K562 (cell line): ENCODE measurements around the gene FN3KRP. TPM values are rescaled to one million over a fixed set of nuclear protein-coding genes. Genes with fewer than 3 reads are reported as not detected.

Experiments
- ATAC-seq: fragments of 200-7000 bp; cut with Tn5 transposase; 3 replicates; pipeline ENCODE4 v1.9.1; 2020; ENCODE audit warnings: moderate library complexity
- BruUV-seq: library from RNA; stranded (reverse); fragments of 400-500 nt; replicated peaks from 2 replicates; lab custom pipeline; 2021; lab: Mats Ljungman, UMichigan
- CTCF ChIA-PET: fragments of 300-600 bp; formaldehyde crosslinking; extraction: SDS; loops from one replicate; lab custom pipeline; 2021; ENCODE audit warnings: low intra/inter-chr PET ratio; lab: Yijun Ruan, JAX
- POLR2A ChIA-PET: fragments of 300-600, 350-650 bp; sonication (Branson Sonifier 250); formaldehyde crosslinking; extraction: SDS; loops from one replicate; lab custom pipeline; 2021; ENCODE audit warnings: antibody characterized with exemption, inconsistent platforms; lab: Yijun Ruan, JAX
- DNase-seq, 4 experiments: peaks; one replicate each; pipeline versions ENCODE4 v3.0.0 to v3.0.0-alpha.2; 2011 to 2018; ENCODE audit warnings: low spot score in 3 of 4, mixed read lengths in 3 of 4; ENCODE audit errors: extremely low read depth in 1 of 4
- FAIRE-seq: peaks from 2 replicates; lab custom pipeline; 2011; peaks lifted over from hg19 to GRCh38; lab: Jason Lieb, UNC
- H2AFZ ChIP-seq: 2 replicates; pipeline ENCODE4 v1.6.0; 2011; ENCODE audit warnings: low read depth, low read length, control low read depth, inconsistent platforms
- H3K27ac ChIP-seq: fragments of 200-600 bp; 3 replicates; pipeline ENCODE4 v1.8.0; 2011; ENCODE audit warnings: low read depth, mild to moderate bottlenecking, control low read depth, inconsistent platforms, low read length, moderate library complexity, mixed read lengths; ENCODE audit errors: extremely low read depth
- H3K27me3 ChIP-seq, 2 experiments: fragments of 300-600 bp in 1 of 2; 2 replicates in 1 of 2; 3 replicates in 1 of 2; pipeline versions ENCODE4 v1.6.0 to v1.8.0; 2011; ENCODE audit warnings: inconsistent platforms in 2 of 2, low read length in 2 of 2, mild to moderate bottlenecking in 1 of 2, mixed read lengths in 1 of 2, moderate library complexity in 1 of 2; ENCODE audit not compliant: control insufficient read depth in 2 of 2, insufficient read depth in 2 of 2
- H3K36me3 ChIP-seq: fragments of 300-600 bp; 3 replicates; pipeline ENCODE4 v1.8.0; 2011; ENCODE audit warnings: mild to moderate bottlenecking, low read length, inconsistent platforms; ENCODE audit not compliant: control insufficient read depth, insufficient read depth
- H3K4me1 ChIP-seq, 2 experiments: fragments of 200-600 bp in 1 of 2; replicated peaks in 1 of 2; 2 replicates in 1 of 2; 3 replicates in 1 of 2; pipeline versions ENCODE4 v1.5.1 to v1.8.0; 2011; ENCODE audit warnings: inconsistent platforms in 2 of 2, low read length in 2 of 2, mild to moderate bottlenecking in 1 of 2, mixed read lengths in 1 of 2, moderate library complexity in 1 of 2; ENCODE audit not compliant: control insufficient read depth in 2 of 2, insufficient read depth in 2 of 2
- H3K4me2 ChIP-seq: 2 replicates; pipeline ENCODE4 v1.6.1; 2011; ENCODE audit warnings: low read length, control low read depth, inconsistent platforms, mixed read lengths; ENCODE audit not compliant: insufficient read depth
- H3K4me3 ChIP-seq: fragments of 200-600 bp; sonication (generic), shearing (Covaris generic); 2 replicates; pipeline ENCODE4 v1.5.1; 2016; ENCODE audit warnings: control low read depth, inconsistent platforms
- H3K79me2 ChIP-seq: fragments of 200-600 bp; 3 replicates; pipeline ENCODE4 v1.8.0; 2011; ENCODE audit warnings: low read length, inconsistent platforms; ENCODE audit not compliant: control insufficient read depth, insufficient read depth
- H3K9ac ChIP-seq, 2 experiments: 2 replicates each; pipeline versions ENCODE4 v1.6.0 to v1.6.1; 2011; ENCODE audit warnings: low read depth in 2 of 2, low read length in 2 of 2, control low read depth in 1 of 2, inconsistent platforms in 1 of 2, mild to moderate bottlenecking in 1 of 2, mixed read lengths in 1 of 2; ENCODE audit not compliant: insufficient read depth in 1 of 2
- H3K9me1 ChIP-seq: one replicate; pipeline ENCODE4 v1.6.0; 2011; ENCODE audit warnings: inconsistent platforms, mild to moderate bottlenecking, low read length, moderate library complexity; ENCODE audit not compliant: control insufficient read depth, insufficient read depth
- H3K9me3 ChIP-seq: replicated peaks from 2 replicates; pipeline ENCODE4 v1.5.1; 2011; ENCODE audit warnings: low read depth, low read length, inconsistent platforms; ENCODE audit not compliant: control insufficient read depth, insufficient read depth
- H4K20me1 ChIP-seq: replicated peaks from 2 replicates; pipeline ENCODE4 v1.6.1; 2011; ENCODE audit warnings: low read length, inconsistent platforms, mixed read lengths; ENCODE audit not compliant: control insufficient read depth, insufficient read depth
- E2F3 ChIP-seq: fragments of 250-450 bp; sonication (Bioruptor Pico); IDR thresholded peaks from 2 replicates; pipeline ENCODE4 v1.4.0; 2020; ENCODE audit warnings: mild to moderate bottlenecking
- EP300 ChIP-seq: IDR thresholded peaks from 2 replicates; pipeline ENCODE4 v1.6.1; 2012; ENCODE audit warnings: low read length, improper control_type of control experiment
- FOXP1 ChIP-seq: sonication (generic); formaldehyde crosslinking; IDR thresholded peaks from 2 replicates; pipeline ENCODE4 v1.8.0; 2022; ENCODE audit warnings: mild to moderate bottlenecking, missing genetic modification reagents
- KDM4B ChIP-seq, 2 experiments: fragments of 450-650 bp in 1 of 2; sonication (generic) in 1 of 2; IDR thresholded peaks; 2 replicates each; pipeline ENCODE4 v1.6.1; 2016 to 2017; ENCODE audit warnings: borderline replicate concordance in 2 of 2, antibody characterized with exemption in 1 of 2, low read depth in 1 of 2, mild to moderate bottlenecking in 1 of 2
- NCOA6 ChIP-seq: fragments of 450-650 bp; IDR thresholded peaks from 2 replicates; pipeline ENCODE4 v1.6.1; 2017; ENCODE audit warnings: mild to moderate bottlenecking
- RAD21 ChIP-seq, 2 experiments: fragments of 250-450 bp in 1 of 2; fragments of 450-650 bp in 1 of 2; sonication (Bioruptor Pico) in 1 of 2; formaldehyde crosslinking in 1 of 2; IDR thresholded peaks in 1 of 2; conservative IDR thresholded peaks in 1 of 2; 2 replicates each; pipeline versions ENCODE4 v1.4.0 to v1.8.0; 2020 to 2022; ENCODE audit warnings: mild to moderate bottlenecking in 2 of 2, moderate library complexity in 1 of 2
- RBFOX2 ChIP-seq: fragments of 200-400 bp; formaldehyde crosslinking; IDR thresholded peaks from 2 replicates; pipeline ENCODE4 v1.6.1; 2017; ENCODE audit warnings: low read depth, mild to moderate bottlenecking, low read length, moderate library complexity
- SMARCB1 ChIP-seq: IDR thresholded peaks from 2 replicates; pipeline ENCODE4 v1.6.1; 2011; ENCODE audit warnings: improper control_type of control experiment, low read depth; ENCODE audit not compliant: insufficient read length
- SMARCE1 ChIP-seq: fragments of 450-650 bp; IDR thresholded peaks from 2 replicates; pipeline ENCODE4 v1.7.1; 2016; ENCODE audit warnings: mild to moderate bottlenecking
- SREBF1 ChIP-seq: fragments of 150-350 bp; IDR thresholded peaks from 2 replicates; pipeline ENCODE4 v1.6.1; 2014; ENCODE audit warnings: antibody characterized with exemption, low read depth, low read length, borderline replicate concordance
- TCFL5 ChIP-seq: fragments of 250-450 bp; sonication (Bioruptor Pico); conservative IDR thresholded peaks from 2 replicates; pipeline ENCODE4 v1.6.1; 2021; ENCODE audit warnings: mild to moderate bottlenecking, moderate library complexity, matching md5 sums
- ZNF175 ChIP-seq: fragments of 200-800 bp; sonication (Bioruptor generic); IDR thresholded peaks from 2 replicates; pipeline ENCODE4 v1.6.1; 2016; ENCODE audit warnings: low read depth, mild to moderate bottlenecking, missing genetic modification characterization, missing compliant biosample characterization
- WGBS: fragments of 100-300 bp; shearing (Covaris generic); methylation state at CpG from one replicate; pipeline ENCODE4 v1.1.6; 2016; ENCODE audit warnings: low coverage, mixed read lengths; ENCODE audit not compliant: insufficient coverage; ENCODE audit errors: missing lambda C conversion rate; 5-methylcytosine and 5-hydroxymethylcytosine counted together
- in situ Hi-C: fragments of 300-500 bp; cut with MboI; formaldehyde crosslinking; loops from 4 replicates; pipeline ENCODE4 v1.15.0; 2018; ENCODE audit warnings: inconsistent platforms, mixed read lengths
- intact Hi-C: fragments of 100-400 bp; cut with micrococcal nuclease; formaldehyde crosslinking; loops from 2 replicates; pipeline ENCODE4 v1.14.2; 2022
- polyA plus RNA-seq, 8 experiments: library from polyadenylated mRNA; depleted of rRNA in 4 of 8; stranded (reverse) in 5 of 8; unstranded in 3 of 8; fragments of >200 nt; fragmentation: Nextera tagmentation in 2 of 8; fragmentation: Illumina TruSeq in 1 of 8; extraction: Ambion mirVana in 2 of 8; extraction: Trizol in 1 of 8; gene quantifications; 2 replicates each; pipeline versions ENCODE4 v1.2.1 to v1.2.3, GENCODE V29; 2011 to 2014; ENCODE audit warnings: inconsistent platforms in 1 of 8, missing spikeins in 1 of 8
- total RNA-seq, 7 experiments: library from RNA; depleted of rRNA in 6 of 7; stranded (reverse); fragments of >200 nt in 6 of 7; fragmentation: Illumina TruSeq in 2 of 7; extraction: Trizol in 2 of 7; gene quantifications; 2 replicates each; pipeline versions ENCODE4 v1.2.1 to v1.2.3, GENCODE V29; 2011 to 2021; ENCODE audit warnings: low replicate concordance in 1 of 7
- TF ChIP-seq, protein P1 (sequence below): IDR thresholded peaks from 3 replicates; pipeline ENCODE4 v1.6.1; 2011; ENCODE audit warnings: borderline replicate concordance, mild to moderate bottlenecking; ENCODE audit not compliant: insufficient read length, insufficient read depth

FN3KRP gene
- total and polyA plus RNA-seq, 9 of the 15 experiments (the other 6 are each of a cell fraction or from before 2014, with no cell fraction given): 2.0 to 32.1 (median 24.9) TPM

DNA sequence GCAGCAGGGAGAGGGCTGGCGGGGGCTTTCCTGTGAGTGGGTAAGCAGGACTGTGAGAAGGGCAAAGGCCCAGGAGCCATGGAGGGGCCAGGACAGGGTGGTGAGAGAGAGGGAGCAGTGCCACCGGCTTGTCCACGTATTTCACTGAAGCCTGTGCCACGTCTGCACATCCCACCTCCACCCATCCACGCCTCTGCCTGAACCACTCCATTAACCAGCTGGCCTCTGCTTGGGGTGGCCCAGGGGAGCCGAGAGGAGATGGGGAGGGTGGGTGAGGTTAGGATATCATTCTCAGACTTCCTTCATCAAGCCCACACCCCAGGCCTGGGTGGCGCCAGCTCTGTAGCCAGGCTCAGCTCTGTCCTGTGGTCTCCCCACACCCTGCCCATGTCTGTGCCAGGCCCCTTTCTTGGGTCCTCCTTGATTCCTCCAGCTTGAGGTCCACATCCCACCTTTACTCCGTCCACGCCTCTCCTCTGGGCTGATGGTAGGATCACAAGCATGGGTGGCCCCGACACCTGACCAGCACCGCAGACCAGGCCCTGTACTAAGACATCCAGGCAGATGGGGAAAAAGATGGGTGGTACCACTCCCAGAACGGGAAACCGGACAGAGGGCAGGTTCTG, 15.7 kb downstream of the FN3KRP start:
- no peaks in the 10 kb centered on the region for H4K20me1 ChIP-seq
- intact Hi-C loops (no loop called here), in situ Hi-C loops (no loop called here)
- FAIRE-seq (no peak), ATAC-seq (no peak), DNase-seq (no peak)
- no TSS peak for BruUV-seq
- H3K4me2 ChIP-seq: no peak overlapping the region
- H3K4me1 ChIP-seq: peaks cover 2 to 39% of the 10 kb centered on the region in 2 experiments; a peak in 4 of 5 replicates
- H3K9me3 ChIP-seq: peaks cover 11% of the 10 kb centered on the region
- TF ChIP-seq E2F3 (CRISPR knock-in tag) (no peak), RBFOX2 (no peak), SMARCB1 (no peak), ZNF175 (CRISPR knock-in tag) (no peak), RAD21 (CRISPR knock-in tag; conservative IDR thresholded peaks at IDR 0.05 in 1 of 2, IDR thresholded peaks at IDR 0.05 in 1 of 2) (no peak), SMARCE1 (no peak), SREBF1 (no peak), KDM4B (IDR thresholded peaks at IDR 0.05; ENCODE audit: borderline replicate concordance in 2 of 2, low read depth in 1 of 2) (no peak), NCOA6 (no peak), FOXP1 (CRISPR knock-in tag) (no peak), TCFL5 (CRISPR knock-in tag) (no peak), EP300 (no peak)
- TF ChIP-seq, protein P1, sequence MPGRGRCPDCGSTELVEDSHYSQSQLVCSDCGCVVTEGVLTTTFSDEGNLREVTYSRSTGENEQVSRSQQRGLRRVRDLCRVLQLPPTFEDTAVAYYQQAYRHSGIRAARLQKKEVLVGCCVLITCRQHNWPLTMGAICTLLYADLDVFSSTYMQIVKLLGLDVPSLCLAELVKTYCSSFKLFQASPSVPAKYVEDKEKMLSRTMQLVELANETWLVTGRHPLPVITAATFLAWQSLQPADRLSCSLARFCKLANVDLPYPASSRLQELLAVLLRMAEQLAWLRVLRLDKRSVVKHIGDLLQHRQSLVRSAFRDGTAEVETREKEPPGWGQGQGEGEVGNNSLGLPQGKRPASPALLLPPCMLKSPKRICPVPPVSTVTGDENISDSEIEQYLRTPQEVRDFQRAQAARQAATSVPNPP: no peak
- H3K36me3 ChIP-seq: peaks cover 25% of the 10 kb centered on the region; the same call in 2 of the 3 replicates
- ChIA-PET POLR2A (interaction anchor here (1.3 kb wide), 1 partner anchor 10 kb away, joined by 3 read pairs; no protein-coding TSS in a partner anchor), CTCF (no interaction called here)
- H3K27me3 ChIP-seq: no peaks in the 10 kb centered on the region
- no peak overlapping the region for H3K4me3 ChIP-seq
- H3K9ac ChIP-seq: no peak overlapping the region
- H3K79me2 ChIP-seq: peaks cover 19% of the 10 kb centered on the region
- no peak overlapping the region for H3K27ac ChIP-seq
- WGBS: 98% methylated on average over 13 of the region's 13 CpGs
- no peaks in the 10 kb centered on the region for H3K9me1 ChIP-seq
- H2AFZ ChIP-seq: no peak overlapping the region
